ENCODE data around the gene MEN1. TPM values are rescaled to one million over a fixed set of nuclear protein-coding genes. Genes with fewer than 3 reads are reported as not detected.

MEN1 gene
- polyA plus RNA-seq, 3 donors = 9.4 to 26.2 (median 10.0) TPM

DNA sequence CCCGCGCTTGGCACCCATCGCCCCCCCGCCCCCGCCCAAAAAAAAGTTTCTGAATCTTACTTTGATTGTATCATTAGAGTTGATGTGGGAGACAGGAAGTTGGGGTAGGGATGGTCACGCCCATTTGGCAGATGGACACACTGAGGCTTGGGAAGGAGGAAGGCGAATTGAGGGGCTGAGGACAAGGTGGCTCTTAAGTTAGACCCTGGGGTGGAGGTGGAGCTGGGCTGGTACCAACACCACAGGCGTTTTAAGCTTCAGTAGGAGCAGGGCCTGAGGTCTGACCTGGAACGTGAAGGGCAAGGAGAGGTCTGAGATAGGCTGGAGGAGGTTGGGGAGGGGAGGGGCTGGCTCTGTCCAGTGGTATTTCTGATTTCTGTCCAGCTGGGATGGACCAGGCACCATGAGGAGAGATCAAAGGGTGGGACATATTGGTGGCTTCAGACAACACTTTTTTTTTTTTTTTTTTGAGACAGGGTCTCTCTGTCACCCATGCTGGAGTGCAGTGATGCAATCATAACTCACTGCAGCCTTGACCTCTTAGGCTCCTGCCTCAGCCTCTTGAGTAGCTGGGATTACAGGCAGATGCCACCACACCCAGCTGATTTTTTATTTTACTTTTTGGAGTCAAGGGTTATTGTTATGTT, 34.9 kb upstream of the MEN1 start:
- peak overlapping the region; percentile 56 to 57 for H3K4me3 Mint-ChIP-seq
- peaks cover 3 to 19% (median 18%) of the 10 kb centered on the region in 3 donors for H3K27me3 Mint-ChIP-seq (ENCODE audit: low read depth in 3 of 3)
- peaks cover 2% of the 10 kb centered on the region for H4K20me1 ChIP-seq (ENCODE audit: insufficient read depth, low read length)
- H3K9me3 ChIP-seq (replicated peaks in 1 of 2; ENCODE audit: control insufficient read depth in 1 of 2, insufficient read depth in 1 of 2, low read length in 2 of 2) = no peaks in the 10 kb centered on the region
- peak in 1 of 3 donors; percentile 40 for DNase-seq
- peaks cover 0 to 10% of the 10 kb centered on the region in 2 donors for H3K27me3 ChIP-seq (ENCODE audit: control insufficient read depth in 2 of 2, insufficient read depth in 2 of 2, low read length in 2 of 2)
- H3K4me2 ChIP-seq (replicated peaks; ENCODE audit: extremely low read depth, low read length, poor library complexity, severe bottlenecking) = peak overlapping the region; percentile 86
- no peaks in the 10 kb centered on the region for H3K36me3 ChIP-seq (replicated peaks in 1 of 2; ENCODE audit: control insufficient read depth in 1 of 2, insufficient read depth in 2 of 2, low read length in 2 of 2)
- peak overlapping the region in 3 of 7 donors; percentile 15 to 77 (median 63) for H3K27ac Mint-ChIP-seq
- 30% methylated on average over 8 of the region's 9 CpGs for WGBS (ENCODE audit: insufficient coverage)
- H3K4me1 Mint-ChIP-seq = peaks cover 38% of the 10 kb centered on the region
- peaks cover 0 to 2% (median 0%) of the 10 kb centered on the region in 7 donors for H3K9me3 Mint-ChIP-seq
- H3K79me2 ChIP-seq (ENCODE audit: insufficient read depth, low read length) = no peaks in the 10 kb centered on the region
- intact Hi-C loops (cut with micrococcal nuclease) = loop anchor here in 1 of 2 donors (10.0 kb wide), 2 partner anchors 60 to 170 kb away; partner anchors contain the start of gene ARL2
- H3K36me3 Mint-ChIP-seq = peaks cover 0 to 3% of the 10 kb centered on the region in 2 donors
- TF ChIP-seq, protein P1, sequence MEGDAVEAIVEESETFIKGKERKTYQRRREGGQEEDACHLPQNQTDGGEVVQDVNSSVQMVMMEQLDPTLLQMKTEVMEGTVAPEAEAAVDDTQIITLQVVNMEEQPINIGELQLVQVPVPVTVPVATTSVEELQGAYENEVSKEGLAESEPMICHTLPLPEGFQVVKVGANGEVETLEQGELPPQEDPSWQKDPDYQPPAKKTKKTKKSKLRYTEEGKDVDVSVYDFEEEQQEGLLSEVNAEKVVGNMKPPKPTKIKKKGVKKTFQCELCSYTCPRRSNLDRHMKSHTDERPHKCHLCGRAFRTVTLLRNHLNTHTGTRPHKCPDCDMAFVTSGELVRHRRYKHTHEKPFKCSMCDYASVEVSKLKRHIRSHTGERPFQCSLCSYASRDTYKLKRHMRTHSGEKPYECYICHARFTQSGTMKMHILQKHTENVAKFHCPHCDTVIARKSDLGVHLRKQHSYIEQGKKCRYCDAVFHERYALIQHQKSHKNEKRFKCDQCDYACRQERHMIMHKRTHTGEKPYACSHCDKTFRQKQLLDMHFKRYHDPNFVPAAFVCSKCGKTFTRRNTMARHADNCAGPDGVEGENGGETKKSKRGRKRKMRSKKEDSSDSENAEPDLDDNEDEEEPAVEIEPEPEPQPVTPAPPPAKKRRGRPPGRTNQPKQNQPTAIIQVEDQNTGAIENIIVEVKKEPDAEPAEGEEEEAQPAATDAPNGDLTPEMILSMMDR (IDR thresholded peaks at IDR 0.05) = no peak
- H3K9ac ChIP-seq (ENCODE audit: insufficient read depth, low read length, poor library complexity, severe bottlenecking) = no peak overlapping the region
- H3K4me3 ChIP-seq (replicated peaks in 1 of 3; ENCODE audit: low read depth in 2 of 3, low read length in 3 of 3) = peak overlapping the region in 2 of 3 experiments; percentile 40 to 68
- H2AFZ ChIP-seq (ENCODE audit: insufficient read depth, low read depth, low read length, poor library complexity, severe bottlenecking) = peak overlapping the region; percentile 78
- no peak overlapping the region for H3K27ac ChIP-seq (ENCODE audit: low read depth in 1 of 2, low read length in 2 of 2)
- H3K4me1 ChIP-seq (ENCODE audit: control insufficient read depth in 1 of 2, insufficient read depth in 2 of 2, low read length in 2 of 2) = peaks cover 23 to 45% of the 10 kb centered on the region in 2 donors

DNA sequence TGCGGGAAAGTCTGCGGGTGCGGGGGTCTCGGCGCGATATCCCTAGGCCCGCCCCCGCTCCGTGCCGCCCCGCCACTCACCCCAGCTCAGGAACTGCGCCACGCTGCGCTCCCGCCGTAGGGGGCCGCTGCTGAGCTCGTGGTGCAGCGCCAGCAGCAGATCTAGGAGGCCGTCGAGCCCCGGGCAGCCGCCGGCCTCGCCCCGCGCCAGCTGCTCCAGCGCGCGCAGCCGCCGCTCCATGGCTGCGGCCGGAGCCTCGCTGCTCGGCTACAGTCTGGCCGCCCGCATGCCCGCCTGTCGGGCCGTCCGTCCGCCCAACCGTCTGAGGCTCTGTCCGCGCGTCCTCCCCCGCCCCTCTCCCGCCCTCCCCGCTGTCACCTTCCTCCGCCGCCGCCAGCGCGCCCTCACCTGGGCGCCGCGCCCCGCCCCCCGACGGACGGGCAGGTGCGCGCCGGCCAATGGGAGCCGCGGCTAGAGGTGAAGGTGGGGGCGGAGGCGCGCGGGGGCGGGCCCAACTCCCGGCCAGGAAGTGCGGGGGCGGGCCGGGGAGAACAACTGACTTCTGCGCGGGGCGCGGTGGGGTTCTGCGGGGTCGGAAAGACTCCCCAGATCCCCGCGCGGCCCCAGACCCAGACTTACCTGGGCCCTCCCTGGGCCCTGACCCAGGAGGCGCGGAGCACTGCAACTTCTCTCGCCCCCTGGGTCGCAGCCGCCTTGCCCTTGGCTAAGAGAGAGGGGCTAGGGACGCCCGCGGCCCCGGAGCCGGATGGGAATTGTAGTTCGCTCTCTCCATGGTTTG, 34.2 kb upstream of the MEN1 start, which contains the start of gene CDC42BPG:
TSS of gene CDC42BPG (minus strand) at position 324 of the 799 bp plus-strand sequence. CDS start at position 240, 84 bp downstream.
- no peaks in the 10 kb centered on the region for H3K9me3 ChIP-seq (replicated peaks in 1 of 2; ENCODE audit: control insufficient read depth in 1 of 2, insufficient read depth in 1 of 2, low read length in 2 of 2)
- H3K27me3 ChIP-seq (ENCODE audit: control insufficient read depth in 2 of 2, insufficient read depth in 2 of 2, low read length in 2 of 2) = peaks cover 0 to 10% of the 10 kb centered on the region in 2 donors
- peak within 1 kb of the TSS; percentile 86 for H3K4me2 ChIP-seq (replicated peaks; ENCODE audit: extremely low read depth, low read length, poor library complexity, severe bottlenecking)
- peak within 1 kb of the TSS in 2 of 3 experiments; percentile 40 to 68 for H3K4me3 ChIP-seq (replicated peaks in 1 of 3; ENCODE audit: low read depth in 2 of 3, low read length in 3 of 3)
- intact Hi-C loops (cut with micrococcal nuclease) = loop anchor here in 1 of 2 donors (10.0 kb wide), 2 partner anchors 60 to 170 kb away; partner anchors contain the start of gene ARL2
- peak within 1 kb of the TSS; percentile 78 for H2AFZ ChIP-seq (ENCODE audit: insufficient read depth, low read depth, low read length, poor library complexity, severe bottlenecking)
- TF ChIP-seq, protein P1 (IDR thresholded peaks at IDR 0.05) = peak; percentile 83
- WGBS (ENCODE audit: insufficient coverage) = 0% methylated on average over 81 of the region's 96 CpGs
- H3K79me2 ChIP-seq (ENCODE audit: insufficient read depth, low read length) = no peaks in the 10 kb centered on the region
- H3K36me3 ChIP-seq (replicated peaks in 1 of 2; ENCODE audit: control insufficient read depth in 1 of 2, insufficient read depth in 2 of 2, low read length in 2 of 2) = no peaks in the 10 kb centered on the region
- peaks cover 23 to 44% of the 10 kb centered on the region in 2 donors for H3K4me1 ChIP-seq (ENCODE audit: control insufficient read depth in 1 of 2, insufficient read depth in 2 of 2, low read length in 2 of 2)
- peaks cover 2% of the 10 kb centered on the region for H4K20me1 ChIP-seq (ENCODE audit: insufficient read depth, low read length)
- H3K9ac ChIP-seq (ENCODE audit: insufficient read depth, low read length, poor library complexity, severe bottlenecking) = peak within 1 kb of the TSS; percentile 46
- H3K27ac Mint-ChIP-seq = peak within 1 kb of the TSS in 4 of 7 donors; percentile 15 to 77 (median 58)
- no peak within 1 kb of the TSS for H3K27ac ChIP-seq (ENCODE audit: low read depth in 1 of 2, low read length in 2 of 2)
- peaks cover 3 to 18% (median 18%) of the 10 kb centered on the region in 3 donors for H3K27me3 Mint-ChIP-seq (ENCODE audit: low read depth in 3 of 3)
- H3K4me1 Mint-ChIP-seq = peaks cover 36% of the 10 kb centered on the region
- H3K9me3 Mint-ChIP-seq = peaks cover 0 to 2% (median 0%) of the 10 kb centered on the region in 7 donors
- DNase-seq = peak in 2 of 3 donors; percentile 69 to 73
- H3K4me3 Mint-ChIP-seq = peak within 1 kb of the TSS; percentile 64
- peaks cover 0 to 2% of the 10 kb centered on the region in 2 donors for H3K36me3 Mint-ChIP-seq
